ENCODE data around the gene SPSB3.
"Not testable (repeated sequence)": the region's sequence is repeated elsewhere in the genome, so short reads cannot be mapped to it uniquely, and the experiment has no call there.

Gene SPSB3

GRCh38 chr16:1741553-1742165 lies 40.7 kb downstream of the SPSB3 start:
- DNase-seq (ENCODE audit: low read depth), result no peak

GRCh38 chr16:1740781-1741490 lies 41.4 kb downstream of the SPSB3 start:
- DNase-seq (ENCODE audit: low read depth), result no peak

GRCh38 chr16:1740234-1740633 lies 42.1 kb downstream of the SPSB3 start:
- no peak for DNase-seq (ENCODE audit: low read depth)

- DNase-seq (ENCODE audit: low read depth), result no peak
These were observed 47.6 kb downstream of the SPSB3 start for GRCh38 chr16:1734816-1735215.

GRCh38 chr16:1734123-1734522 lies 48.2 kb downstream of the SPSB3 start:
- DNase-seq (ENCODE audit: low read depth), result no peak

GRCh38 chr16:1732551-1732987 lies 49.8 kb downstream of the SPSB3 start:
- not testable (repeated sequence) for DNase-seq (ENCODE audit: low read depth)

- no peak for DNase-seq (ENCODE audit: low read depth)
These were observed 50.3 kb downstream of the SPSB3 start for GRCh38 chr16:1732071-1732470.

GRCh38 chr16:1731603-1732002 lies 50.8 kb downstream of the SPSB3 start:
- no peak for DNase-seq (ENCODE audit: low read depth)

- DNase-seq (ENCODE audit: low read depth), result no peak
These were observed 51.3 kb downstream of the SPSB3 start for GRCh38 chr16:1731073-1731472.

- no peak for DNase-seq (ENCODE audit: low read depth)
These were observed 52.9 kb downstream of the SPSB3 start for GRCh38 chr16:1729445-1729844.

GRCh38 chr16:1729026-1729425 lies 53.3 kb downstream of the SPSB3 start:
- no peak for DNase-seq (ENCODE audit: low read depth)

- no peak for DNase-seq (ENCODE audit: low read depth)
These were observed 54.4 kb downstream of the SPSB3 start for GRCh38 chr16:1727651-1728624.

Data from HS-5 (cell line).